ENCODE data around the gene MPP4.
"Not testable (repeated sequence)": the region's sequence is repeated elsewhere in the genome, so short reads cannot be mapped to it uniquely, and the experiment has no call there.

The MPP4 gene

GRCh38 chr2:201674794-201675193 lies 23.6 kb downstream of the MPP4 start:
- no peaks in the 10 kb centered on the region for H3K9me3 ChIP-seq (ENCODE audit: insufficient read depth, low read length)
- H3K4me2 ChIP-seq (ENCODE audit: low read length), result no peak overlapping the region
- H3K27me3 ChIP-seq (ENCODE audit: low read depth, low read length), result no peaks in the 10 kb centered on the region
- H3K4me1 ChIP-seq (ENCODE audit: low read length), result peaks cover 7% of the 10 kb centered on the region; the same call in 1 of the 2 replicates
- H3K36me3 ChIP-seq (replicated peaks; ENCODE audit: low read depth, low read length), result no peaks in the 10 kb centered on the region
- H2AFZ ChIP-seq (ENCODE audit: low read depth, low read length), result no peak overlapping the region
- TF ChIP-seq CTCF (IDR thresholded peaks at IDR 0.05; ENCODE audit: low read depth, low read length) (no peak), EZH2phosphoT487 (IDR thresholded peaks at IDR 0.05; ENCODE audit: low read depth) (no peak)
- H3K9ac ChIP-seq (ENCODE audit: low read length), result no peak overlapping the region
- no peak overlapping the region for H3K4me3 ChIP-seq (ENCODE audit: low read length)
- H3K27ac ChIP-seq (ENCODE audit: low read length), result no peak overlapping the region
- no peaks in the 10 kb centered on the region for H3K79me2 ChIP-seq (ENCODE audit: low read length)
- no peaks in the 10 kb centered on the region for H4K20me1 ChIP-seq (ENCODE audit: insufficient read depth, low read length)

- Histone ChIP-seq H3K9me3 (ENCODE audit: insufficient read depth, low read length) (no peaks in the 10 kb centered on the region), H3K27me3 (ENCODE audit: low read depth, low read length) (no peaks in the 10 kb centered on the region), H4K20me1 (ENCODE audit: insufficient read depth, low read length) (no peaks in the 10 kb centered on the region), H3K27ac (ENCODE audit: low read length) (no peak overlapping the region), H3K4me1 (ENCODE audit: low read length) (peaks cover 7% of the 10 kb centered on the region; the same call in 1 of the 2 replicates), H3K36me3 (replicated peaks; ENCODE audit: low read depth, low read length) (no peaks in the 10 kb centered on the region), H3K9ac (ENCODE audit: low read length) (no peak overlapping the region), H3K79me2 (ENCODE audit: low read length) (no peaks in the 10 kb centered on the region), H3K4me3 (ENCODE audit: low read length) (no peak overlapping the region), H3K4me2 (ENCODE audit: low read length) (no peak overlapping the region), H2AFZ (ENCODE audit: low read depth, low read length) (no peak overlapping the region)
- no peak for TF ChIP-seq CTCF (IDR thresholded peaks at IDR 0.05; ENCODE audit: low read depth, low read length)
These were observed 24.1 kb downstream of the MPP4 start for GRCh38 chr2:201674298-201674697.

GRCh38 chr2:201673546-201673945 lies 24.9 kb downstream of the MPP4 start:
- no peaks in the 10 kb centered on the region for H4K20me1 ChIP-seq (ENCODE audit: insufficient read depth, low read length)
- no peak for TF ChIP-seq CTCF (IDR thresholded peaks at IDR 0.05; ENCODE audit: low read depth, low read length)
- no peak for TF ChIP-seq EZH2phosphoT487 (IDR thresholded peaks at IDR 0.05; ENCODE audit: low read depth)
- H3K79me2 ChIP-seq (ENCODE audit: low read length), result no peaks in the 10 kb centered on the region
- no peak overlapping the region for H2AFZ ChIP-seq (ENCODE audit: low read depth, low read length)
- H3K4me1 ChIP-seq (ENCODE audit: low read length), result peaks cover 7% of the 10 kb centered on the region; the same call in 1 of the 2 replicates
- H3K27me3 ChIP-seq (ENCODE audit: low read depth, low read length), result no peaks in the 10 kb centered on the region
- no peak overlapping the region for H3K4me3 ChIP-seq (ENCODE audit: low read length)
- no peak overlapping the region for H3K9ac ChIP-seq (ENCODE audit: low read length)
- H3K4me2 ChIP-seq (ENCODE audit: low read length), result no peak overlapping the region
- no peak overlapping the region for H3K27ac ChIP-seq (ENCODE audit: low read length)
- no peaks in the 10 kb centered on the region for H3K36me3 ChIP-seq (replicated peaks; ENCODE audit: low read depth, low read length)
- no peaks in the 10 kb centered on the region for H3K9me3 ChIP-seq (ENCODE audit: insufficient read depth, low read length)

GRCh38 chr2:201671205-201671604 lies 27.2 kb downstream of the MPP4 start:
- not testable (repeated sequence) for H3K27me3 ChIP-seq (ENCODE audit: low read depth, low read length); H4K20me1 ChIP-seq (ENCODE audit: insufficient read depth, low read length); H3K79me2 ChIP-seq (ENCODE audit: low read length); H3K4me3 ChIP-seq (ENCODE audit: low read length); H3K4me1 ChIP-seq (ENCODE audit: low read length); H3K27ac ChIP-seq (ENCODE audit: low read length); H3K9ac ChIP-seq (ENCODE audit: low read length); H3K36me3 ChIP-seq (replicated peaks; ENCODE audit: low read depth, low read length); H3K4me2 ChIP-seq (ENCODE audit: low read length); H2AFZ ChIP-seq (ENCODE audit: low read depth, low read length); H3K9me3 ChIP-seq (ENCODE audit: insufficient read depth, low read length)

GRCh38 chr2:201669865-201670264 lies 28.6 kb downstream of the MPP4 start:
- no peak overlapping the region for H3K4me3 ChIP-seq (ENCODE audit: low read length)
- H4K20me1 ChIP-seq (ENCODE audit: insufficient read depth, low read length), result no peaks in the 10 kb centered on the region
- no peak overlapping the region for H3K4me2 ChIP-seq (ENCODE audit: low read length)
- H2AFZ ChIP-seq (ENCODE audit: low read depth, low read length), result no peak overlapping the region
- no peaks in the 10 kb centered on the region for H3K36me3 ChIP-seq (replicated peaks; ENCODE audit: low read depth, low read length)
- no peaks in the 10 kb centered on the region for H3K27me3 ChIP-seq (ENCODE audit: low read depth, low read length)
- TF ChIP-seq EZH2phosphoT487 (IDR thresholded peaks at IDR 0.05; ENCODE audit: low read depth) (no peak), CTCF (IDR thresholded peaks at IDR 0.05; ENCODE audit: low read depth, low read length) (no peak)
- H3K79me2 ChIP-seq (ENCODE audit: low read length), result no peaks in the 10 kb centered on the region
- H3K4me1 ChIP-seq (ENCODE audit: low read length), result peaks cover 7% of the 10 kb centered on the region
- H3K9me3 ChIP-seq (ENCODE audit: insufficient read depth, low read length), result no peaks in the 10 kb centered on the region
- no peak overlapping the region for H3K27ac ChIP-seq (ENCODE audit: low read length)
- H3K9ac ChIP-seq (ENCODE audit: low read length), result no peak overlapping the region
